ENCODE data around the gene WRNIP1. TPM values are rescaled to one million over a fixed set of nuclear protein-coding genes. Genes with fewer than 3 reads are reported as not detected.

Gene WRNIP1
- total and polyA plus RNA-seq, 9 of the 15 experiments (the other 6 are each of a cell fraction or from before 2014, with no cell fraction given): 13.2 to 63.6 (median 48.6) TPM

- TF ChIP-seq HNRNPK (IDR thresholded peaks at IDR 0.05; ENCODE audit: low read depth, low read length, poor library complexity, severe bottlenecking): no peak
- no peak for TF ChIP-seq MCM2 (IDR thresholded peaks at IDR 0.05; ENCODE audit: low read depth)
- no peak for TF ChIP-seq COPS2 (conservative IDR thresholded peaks at IDR 0.05)
- TF ChIP-seq ZNF668 (CRISPR knock-in tag; IDR thresholded peaks at IDR 0.05): no peak
- TF ChIP-seq ZNF12 (CRISPR knock-in tag; IDR thresholded peaks at IDR 0.05): no peak
- TF ChIP-seq PYGO2 (tag; IDR thresholded peaks at IDR 0.05): no peak
- TF ChIP-seq ZNF395 (CRISPR knock-in tag; IDR thresholded peaks at IDR 0.05): no peak
- TF ChIP-seq, protein P1, sequence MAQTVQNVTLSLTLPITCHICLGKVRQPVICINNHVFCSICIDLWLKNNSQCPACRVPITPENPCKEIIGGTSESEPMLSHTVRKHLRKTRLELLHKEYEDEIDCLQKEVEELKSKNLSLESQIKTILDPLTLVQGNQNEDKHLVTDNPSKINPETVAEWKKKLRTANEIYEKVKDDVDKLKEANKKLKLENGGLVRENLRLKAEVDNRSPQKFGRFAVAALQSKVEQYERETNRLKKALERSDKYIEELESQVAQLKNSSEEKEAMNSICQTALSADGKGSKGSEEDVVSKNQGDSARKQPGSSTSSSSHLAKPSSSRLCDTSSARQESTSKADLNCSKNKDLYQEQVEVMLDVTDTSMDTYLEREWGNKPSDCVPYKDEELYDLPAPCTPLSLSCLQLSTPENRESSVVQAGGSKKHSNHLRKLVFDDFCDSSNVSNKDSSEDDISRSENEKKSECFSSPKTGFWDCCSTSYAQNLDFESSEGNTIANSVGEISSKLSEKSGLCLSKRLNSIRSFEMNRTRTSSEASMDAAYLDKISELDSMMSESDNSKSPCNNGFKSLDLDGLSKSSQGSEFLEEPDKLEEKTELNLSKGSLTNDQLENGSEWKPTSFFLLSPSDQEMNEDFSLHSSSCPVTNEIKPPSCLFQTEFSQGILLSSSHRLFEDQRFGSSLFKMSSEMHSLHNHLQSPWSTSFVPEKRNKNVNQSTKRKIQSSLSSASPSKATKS (CRISPR knock-in tag; IDR thresholded peaks at IDR 0.05): no peak
- no peak for TF ChIP-seq GTF2F1 (IDR thresholded peaks at IDR 0.05; ENCODE audit: low read depth, low read length)
- TF ChIP-seq CBX1 (IDR thresholded peaks at IDR 0.05; ENCODE audit: low read depth): no peak; the same call in 1 of the 2 replicates
- no peak for TF ChIP-seq MEIS2 (IDR thresholded peaks at IDR 0.05; ENCODE audit: partially characterized antibody)
- TF ChIP-seq NFRKB (IDR thresholded peaks at IDR 0.05; ENCODE audit: low read depth): no peak
- TF ChIP-seq SETDB1 (IDR thresholded peaks at IDR 0.05; ENCODE audit: low read length): no peak
- no peak for TF ChIP-seq ZNF561 (CRISPR knock-in tag; conservative IDR thresholded peaks at IDR 0.05)
- no peak for TF ChIP-seq DDX20 (tag; IDR thresholded peaks at IDR 0.05; ENCODE audit: low read depth)
- no peak for TF ChIP-seq ZNF589 (CRISPR knock-in tag; IDR thresholded peaks at IDR 0.05; ENCODE audit: low read depth)
Observed at GRCh38 chr6:2765896-2766766, 938 bp downstream of the WRNIP1 start (continued).
